Fibroblast of the aortic adventitia (primary cell): Measurements from ENCODE around the gene ZFY. TPM values are rescaled to one million over a fixed set of nuclear protein-coding genes. Genes with fewer than 3 reads are reported as not detected.

Experiments
- DNase-seq: peaks from one replicate; pipeline ENCODE4 v3.0.0-alpha.2; 2010; ENCODE audit warnings: low read depth
- H3K4me3 ChIP-seq: 2 replicates; pipeline ENCODE4 v1.5.1; 2011; ENCODE audit warnings: low read depth, mild to moderate bottlenecking, control low read depth, low read length, moderate library complexity
- CTCF ChIP-seq: IDR thresholded peaks from 2 replicates; pipeline ENCODE4 v1.5.1; 2011; ENCODE audit warnings: mild to moderate bottlenecking, low read length, control low read depth, inconsistent platforms; ENCODE audit not compliant: insufficient read depth
- total RNA-seq: library from RNA; depleted of rRNA; stranded (reverse); fragments of >200 nt; gene quantifications from 2 replicates; pipeline ENCODE4 v1.2.3, GENCODE V29; 2012; ENCODE audit warnings: low replicate concordance

The ZFY gene
- total RNA-seq, 1 donor, result 0.18 TPM

- H3K4me3 ChIP-seq, result no peak overlapping the region
- no peak for TF ChIP-seq CTCF
- no peak for DNase-seq
These were observed 14.5 kb downstream of the ZFY start for GRCh38 chrY:2949590-2950252.

GRCh38 chrY:2950655-2951054 is 15.5 kb downstream of the ZFY start:
- no peak for TF ChIP-seq CTCF
- no peak for DNase-seq

GRCh38 chrY:2952912-2953311 is 17.7 kb downstream of the ZFY start:
- no peak for TF ChIP-seq CTCF
- DNase-seq, result no peak
- H3K4me3 ChIP-seq, result no peak overlapping the region

More at GRCh38 chrY:2950655-2951054, 15.5 kb downstream of the ZFY start:
- H3K4me3 ChIP-seq, result no peak overlapping the region

- no peak for TF ChIP-seq CTCF
- no peak for DNase-seq
- no peak overlapping the region for H3K4me3 ChIP-seq
These were observed 19.6 kb downstream of the ZFY start for GRCh38 chrY:2954735-2955134.

- TF ChIP-seq CTCF, result no peak
- H3K4me3 ChIP-seq, result no peak overlapping the region
- no peak for DNase-seq
These were observed 20.4 kb downstream of the ZFY start for GRCh38 chrY:2955561-2955960.

- no peak for DNase-seq
- no peak for TF ChIP-seq CTCF
- no peak overlapping the region for H3K4me3 ChIP-seq
These were observed 26.9 kb downstream of the ZFY start for GRCh38 chrY:2962061-2962460.

- no peak for TF ChIP-seq CTCF
- no peak overlapping the region for H3K4me3 ChIP-seq
- no peak for DNase-seq
These were observed 29.6 kb downstream of the ZFY start for GRCh38 chrY:2964814-2965213.
